HG02571 (cell line): ENCODE data around the gene NFKBIA.
A peak's percentile ranks its signal among the peaks of the same experiment; 100 is the strongest.
"Not testable (repeated sequence)": the region's sequence is repeated elsewhere in the genome, so short reads cannot be mapped to it uniquely, and the experiment has no call there.

Source experiments
- ATAC-seq: cut with Tn5 transposase; IDR thresholded peaks from one replicate; pipeline ENCODE4 v1.9.1; 2021; ENCODE audit warnings: mild to moderate bottlenecking, moderate library complexity; ENCODE audit not compliant: unreplicated experiment

NFKBIA gene

GRCh38 chr14:35404449-35405303, at the start of gene NFKBIA:
NFKBIA (minus strand) TSS chr14:35404749; CDS start chr14:35404644, 105 bp downstream.
- peak; percentile 55 for ATAC-seq

- no peak for ATAC-seq
These were observed 41.9 kb upstream of the NFKBIA start for GRCh38 chr14:35446450-35446849.

GRCh38 chr14:35444104-35444503, 39.6 kb upstream of the NFKBIA start:
- ATAC-seq = no peak

- ATAC-seq = no peak
These were observed 36.6 kb upstream of the NFKBIA start for GRCh38 chr14:35441160-35441559.

GRCh38 chr14:35438910-35439713, 34.6 kb upstream of the NFKBIA start:
- no peak for ATAC-seq

- not testable (repeated sequence) for ATAC-seq
These were observed 33.9 kb upstream of the NFKBIA start for GRCh38 chr14:35438492-35438891.

- no peak for ATAC-seq
These were observed 30.6 kb upstream of the NFKBIA start for GRCh38 chr14:35435177-35435576.

GRCh38 chr14:35433826-35434225, 29.3 kb upstream of the NFKBIA start:
- no peak for ATAC-seq

GRCh38 chr14:35430459-35431199, 26.1 kb upstream of the NFKBIA start:
- no peak for ATAC-seq

GRCh38 chr14:35429951-35430350, 25.4 kb upstream of the NFKBIA start:
- ATAC-seq = no peak

GRCh38 chr14:35425850-35426249, 21.3 kb upstream of the NFKBIA start:
- ATAC-seq = no peak

- ATAC-seq = no peak
These were observed 19.1 kb upstream of the NFKBIA start for GRCh38 chr14:35423621-35424020.

GRCh38 chr14:35420036-35420811, 15.7 kb upstream of the NFKBIA start:
- ATAC-seq = no peak

GRCh38 chr14:35419429-35419841, 14.9 kb upstream of the NFKBIA start:
- ATAC-seq = no peak

GRCh38 chr14:35418093-35418492, 13.5 kb upstream of the NFKBIA start:
- ATAC-seq = no peak

- ATAC-seq = peak; percentile 45
These were observed 11.7 kb upstream of the NFKBIA start for GRCh38 chr14:35416108-35416750.

GRCh38 chr14:35414365-35414764, 9.8 kb upstream of the NFKBIA start:
- ATAC-seq = no peak

- ATAC-seq = no peak
These were observed 7.9 kb upstream of the NFKBIA start for GRCh38 chr14:35412272-35413056.

GRCh38 chr14:35410858-35411257, 6.3 kb upstream of the NFKBIA start:
- no peak for ATAC-seq
